ENCODE results near the gene VAPA. TPM values are rescaled to one million over a fixed set of nuclear protein-coding genes. Genes with fewer than 3 reads are reported as not detected.
A peak's percentile ranks its signal among the peaks of the same experiment; 100 is the strongest.

VAPA gene
- total and polyA plus RNA-seq, 12 donors, result 33.2 to 269 (median 219) TPM

DNA sequence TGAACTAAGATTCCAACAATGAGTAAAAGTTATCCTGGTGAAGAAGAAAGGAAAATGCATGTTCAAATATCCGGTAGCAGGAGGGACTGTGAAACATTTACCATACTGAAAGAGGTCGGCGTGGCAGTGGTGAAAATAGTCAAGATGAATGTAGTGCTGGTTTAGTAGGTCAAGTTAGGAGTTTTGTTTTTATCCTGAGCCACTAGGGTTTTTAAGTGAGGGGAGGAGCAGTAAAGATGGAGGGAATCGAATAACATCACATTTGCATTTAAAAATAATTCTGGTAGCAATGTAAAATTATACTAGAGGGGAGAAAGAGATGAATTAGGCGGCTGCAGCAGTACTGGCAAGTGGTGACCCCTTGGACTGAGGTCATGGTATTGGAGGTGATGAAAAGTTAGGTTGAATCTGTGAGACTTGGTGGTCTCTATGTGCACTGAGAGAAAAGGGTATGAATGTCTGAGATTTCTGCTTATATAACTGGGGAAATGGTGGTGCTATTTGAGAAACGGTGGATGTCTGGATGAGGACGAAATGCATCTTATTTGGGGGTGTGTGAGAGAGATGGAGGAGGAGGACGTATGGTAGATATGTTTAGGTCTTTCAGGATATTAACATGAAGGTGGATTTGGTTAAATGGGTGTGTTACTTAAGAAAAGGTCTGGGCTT is 5.9 kb downstream of the VAPA start:
- H3K36me3 ChIP-seq, result no peaks in the 10 kb centered on the region
- no peak overlapping the region for H3K4me3 ChIP-seq
- intact Hi-C loops (cut with DNase I), result loop anchor here in 6 of 10 donors (5.0 to 10.0 kb wide), 6 partner anchors 33 to 305 kb away; partner anchors contain the start of genes PPP4R1 (in 2 of the 6) and RAB31 (in 2 of the 6)
- peaks cover 2 to 97% (median 93%) of the 10 kb centered on the region in 9 donors for H3K4me1 ChIP-seq
- peak overlapping the region in 1 of 10 donors; percentile 5 for H3K27ac ChIP-seq
- no peaks in the 10 kb centered on the region for H3K27me3 ChIP-seq
- DNase-seq (no peak), ATAC-seq (no peak)
- WGBS, 2 donors, result 66% methylated on average over 8 of the region's 8 CpGs
- TF ChIP-seq CTCF (IDR thresholded peaks at IDR 0.05), result no peak
- H3K9me3 ChIP-seq, result no peaks in the 10 kb centered on the region

DNA sequence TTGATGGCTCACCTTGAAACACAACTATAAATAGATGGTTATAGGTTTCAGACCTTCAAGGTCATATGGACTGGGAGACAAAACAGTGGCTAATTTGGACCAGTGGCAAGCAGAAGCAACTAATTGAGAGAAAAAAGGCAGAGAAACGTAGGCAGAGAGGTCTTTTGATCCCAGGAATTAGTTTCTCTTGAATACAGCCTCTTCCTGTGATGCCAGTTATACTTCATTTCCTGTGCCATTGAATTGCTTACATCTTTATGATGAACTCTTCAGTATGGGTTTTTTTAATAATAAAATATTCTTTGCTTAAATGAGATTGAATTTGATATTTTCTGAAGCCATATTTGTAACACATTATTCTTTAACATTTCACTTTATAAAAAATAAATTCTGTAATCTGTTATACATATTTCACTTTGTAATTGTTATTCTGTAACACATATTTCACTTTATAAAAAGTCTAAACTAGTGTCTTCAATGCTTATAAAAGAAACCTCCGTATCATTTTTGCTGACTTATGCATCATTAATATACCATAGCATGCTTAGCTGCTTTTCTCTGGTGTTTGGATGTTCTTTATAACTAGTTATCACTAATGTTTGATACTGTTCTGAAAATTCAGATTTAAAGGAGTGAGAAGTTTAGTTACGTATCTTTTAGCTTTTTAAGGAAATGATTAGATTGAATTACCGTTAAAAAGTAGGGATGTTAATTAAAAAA is 8.9 kb downstream of the VAPA start:
- 36 to 46% methylated on average over 4 of the region's 4 CpGs for WGBS, 2 donors
- H3K9me3 ChIP-seq, result no peaks in the 10 kb centered on the region
- H3K27me3 ChIP-seq, result no peaks in the 10 kb centered on the region
- peak overlapping the region in 4 of 10 donors; percentile 1 to 27 (median 2) for H3K27ac ChIP-seq
- H3K4me3 ChIP-seq, result no peak overlapping the region
- no peaks in the 10 kb centered on the region for H3K36me3 ChIP-seq
- no peak for ATAC-seq
- peaks cover 2 to 100% (median 98%) of the 10 kb centered on the region in 9 donors for H3K4me1 ChIP-seq
- no peak for DNase-seq
- intact Hi-C loops (cut with DNase I), result loop anchor here in 1 of 10 donors (10.0 kb wide), 1 partner anchor 218 kb away; the partner anchor contains the start of gene RAB31
- TF ChIP-seq CTCF (IDR thresholded peaks at IDR 0.05), result no peak

GRCh38 chr18:9924371-9924943 is 10.6 kb downstream of the VAPA start:
- Histone ChIP-seq H3K4me1 (peaks cover 6 to 100% (median 98%) of the 10 kb centered on the region in 9 donors), H3K27me3 (no peaks in the 10 kb centered on the region), H3K4me3 (no peak overlapping the region), H3K27ac (peak overlapping the region in 4 of 10 donors; percentile 1 to 46 (median 22)), H3K36me3 (no peaks in the 10 kb centered on the region), H3K9me3 (no peaks in the 10 kb centered on the region)
- DNase-seq (no peak), ATAC-seq (no peak)
- WGBS, 2 donors, result 28 to 35% methylated on average over 4 of the region's 4 CpGs
- intact Hi-C loops (cut with DNase I), result loop anchor here in 1 of 10 donors (10.0 kb wide), 1 partner anchor 220 kb away; the partner anchor contains the start of gene RAB31
- TF ChIP-seq CTCF (IDR thresholded peaks at IDR 0.05), result no peak

GRCh38 chr18:9925369-9925768 is 11.6 kb downstream of the VAPA start:
- 20 to 35% methylated on average over 1 of the region's 1 CpG for WGBS, 2 donors
- Histone ChIP-seq H3K9me3 (no peaks in the 10 kb centered on the region), H3K36me3 (no peaks in the 10 kb centered on the region), H3K4me1 (peaks cover 6 to 100% (median 98%) of the 10 kb centered on the region in 9 donors), H3K27me3 (no peaks in the 10 kb centered on the region), H3K4me3 (no peak overlapping the region), H3K27ac (peak overlapping the region in 4 of 10 donors; percentile 7 to 46 (median 32))
- TF ChIP-seq CTCF (IDR thresholded peaks at IDR 0.05), result no peak
- ATAC-seq (peak in 5 of 8 donors; percentile 34 to 66 (median 51)), DNase-seq (no peak)
- intact Hi-C loops (cut with DNase I), result loop anchor here in 1 of 10 donors (5.0 to 10.0 kb wide), 2 partner anchors 103 to 221 kb away; partner anchors contain the start of gene RAB31
